Panc1 (cell line): ENCODE data around the gene STAM.

Source experiments
- CTCF ChIP-seq: fragments of 450-650 bp; IDR thresholded peaks from 2 replicates; pipeline ENCODE4 v1.5.1; 2017; ENCODE audit warnings: mild to moderate bottlenecking
- POLR2AphosphoS5 ChIP-seq: IDR thresholded peaks from 2 replicates; pipeline ENCODE4 v1.6.1; 2012; ENCODE audit warnings: mild to moderate bottlenecking, low read depth, low read length, moderate library complexity
- REST ChIP-seq, 2 experiments: IDR thresholded peaks; 2 replicates each; pipeline ENCODE4 v1.6.1; 2011 to 2012; ENCODE audit warnings: low read depth in 2 of 2, control low read depth in 1 of 2, low read length in 1 of 2, mild to moderate bottlenecking in 1 of 2, moderate library complexity in 1 of 2; ENCODE audit not compliant: insufficient read depth in 1 of 2
- TCF7L2 ChIP-seq: IDR thresholded peaks from 2 replicates; pipeline ENCODE4 v1.6.1; 2011; ENCODE audit warnings: mild to moderate bottlenecking, low read depth, low read length, inconsistent platforms

GRCh38 chr10:17637869-17638268 lies 6.1 kb upstream of the STAM start:
- TF ChIP-seq CTCF (no peak), TCF7L2 (no peak), POLR2AphosphoS5 (no peak), REST (IDR thresholded peaks at IDR 0.05; ENCODE audit: insufficient read depth in 1 of 2, low read depth in 2 of 2, low read length in 1 of 2) (no peak)
